ENCODE measurements around the gene PIP4K2A.

PIP4K2A gene

GRCh38 chr10:22713853-22714478, 412 bp downstream of the PIP4K2A start:
- Histone ChIP-seq H4K20me1 (peaks cover 37 to 53% (median 49%) of the 10 kb centered on the region in 11 experiments), H3K27ac (peak overlapping the region; percentile 78 to 91 (median 85)), H3K4me2 (peak overlapping the region; percentile 83 to 100 (median 98)), H3K4me3 (peak overlapping the region; percentile 81 to 98 (median 92)), H3K9me3 (replicated peaks in 1 of 11) (0 out of 22 replicates have a peak, but pooled peaks cover 0 to under 1% (median 0%) of the 10 kb centered on the region in 11 experiments), H3K36me3 (no peaks in the 10 kb centered on the region), H3K27me3 (peaks cover 0 to 46% (median 29%) of the 10 kb centered on the region in 11 experiments; a peak in 20 of 22 replicates), H3K9ac (peak overlapping the region; percentile 82 to 93 (median 89)), H3K4me1 (peaks cover 20 to 44% (median 22%) of the 10 kb centered on the region in 10 experiments; a peak in 19 of 20 replicates)
- no peak for TF ChIP-seq Cebpa-rat (IDR thresholded peaks at IDR 0.05)

GRCh38 chr10:22712956-22713852, 1.2 kb downstream of the PIP4K2A start:
- peak overlapping the region; percentile 82 to 93 (median 89) for H3K9ac ChIP-seq
- H3K27me3 ChIP-seq = peaks cover 0 to 46% (median 29%) of the 10 kb centered on the region in 11 experiments; a peak in 20 of 22 replicates
- peak overlapping the region; percentile 81 to 98 (median 92) for H3K4me3 ChIP-seq
- H3K9me3 ChIP-seq (replicated peaks in 1 of 11) = peaks cover 0 to 8% (median under 1%) of the 10 kb centered on the region in 11 experiments; a peak in 3 of 22 replicates
- peak overlapping the region; percentile 83 to 100 (median 98) for H3K4me2 ChIP-seq
- peaks cover 20 to 46% (median 22%) of the 10 kb centered on the region in 10 experiments; a peak in 19 of 20 replicates for H3K4me1 ChIP-seq
- H3K36me3 ChIP-seq = peaks cover 0 to 3% (median 0%) of the 10 kb centered on the region in 11 experiments; a peak in 2 of 22 replicates
- no peak for TF ChIP-seq Cebpa-rat (IDR thresholded peaks at IDR 0.05)
- H4K20me1 ChIP-seq = peaks cover 44 to 60% (median 57%) of the 10 kb centered on the region in 11 experiments
- peak overlapping the region in 10 of 11 experiments; percentile 78 to 91 (median 85); a peak in 18 of 22 replicates for H3K27ac ChIP-seq

- peaks cover 52 to 66% (median 61%) of the 10 kb centered on the region in 11 experiments for H4K20me1 ChIP-seq
- H3K4me3 ChIP-seq = peak overlapping the region; percentile 81 to 98 (median 92); a peak in 19 of 20 replicates
- peaks cover 0 to 16% (median 3%) of the 10 kb centered on the region in 11 experiments; a peak in 3 of 22 replicates for H3K9me3 ChIP-seq (replicated peaks in 1 of 11)
- H3K36me3 ChIP-seq = peaks cover 0 to 11% (median 0%) of the 10 kb centered on the region in 11 experiments; a peak in 5 of 22 replicates
- peak overlapping the region in 8 of 11 experiments; percentile 82 to 93 (median 90); a peak in 14 of 22 replicates for H3K9ac ChIP-seq
- peaks cover 20 to 46% (median 22%) of the 10 kb centered on the region in 10 experiments; a peak in 19 of 20 replicates for H3K4me1 ChIP-seq
- peak overlapping the region; percentile 83 to 100 (median 98) for H3K4me2 ChIP-seq
- H3K27ac ChIP-seq = peak overlapping the region in 1 of 11 experiments; percentile 91; a peak in 2 of 22 replicates
- no peak for TF ChIP-seq Cebpa-rat (IDR thresholded peaks at IDR 0.05)
- peaks cover 0 to 45% (median 29%) of the 10 kb centered on the region in 11 experiments; a peak in 20 of 22 replicates for H3K27me3 ChIP-seq
Observed at GRCh38 chr10:22712211-22712955, 2.0 kb downstream of the PIP4K2A start.

- peaks cover 0 to 20% (median under 1%) of the 10 kb centered on the region in 11 experiments; a peak in 7 of 22 replicates for H3K36me3 ChIP-seq
- H4K20me1 ChIP-seq = peaks cover 52 to 76% (median 69%) of the 10 kb centered on the region in 11 experiments
- H3K9ac ChIP-seq = no peak overlapping the region
- peak overlapping the region in 4 of 11 experiments; percentile 27 to 92 (median 84); a peak in 6 of 22 replicates for H3K4me2 ChIP-seq
- H3K27ac ChIP-seq = no peak overlapping the region
- no peak for TF ChIP-seq Cebpa-rat (IDR thresholded peaks at IDR 0.05)
- H3K27me3 ChIP-seq = peaks cover 0 to 38% (median 29%) of the 10 kb centered on the region in 11 experiments; a peak in 19 of 22 replicates
- H3K4me1 ChIP-seq = peaks cover 20 to 48% (median 22%) of the 10 kb centered on the region in 10 experiments; a peak in 19 of 20 replicates
- peak overlapping the region in 1 of 10 experiments; percentile 98; a peak in 1 of 20 replicates for H3K4me3 ChIP-seq
- peaks cover 0 to 26% (median 3%) of the 10 kb centered on the region in 11 experiments; a peak in 9 of 22 replicates for H3K9me3 ChIP-seq (replicated peaks in 1 of 11)
Observed at GRCh38 chr10:22711373-22711772, 3.0 kb downstream of the PIP4K2A start.

GRCh38 chr10:22710139-22710745, 4.1 kb downstream of the PIP4K2A start:
- H3K27ac ChIP-seq = no peak overlapping the region; a peak in 1 of 22 replicates
- H3K4me3 ChIP-seq = no peak overlapping the region
- no peak for TF ChIP-seq Cebpa-rat (IDR thresholded peaks at IDR 0.05)
- peaks cover 20 to 58% (median 22%) of the 10 kb centered on the region in 10 experiments; a peak in 19 of 20 replicates for H3K4me1 ChIP-seq
- peaks cover 0 to 37% (median 6%) of the 10 kb centered on the region in 11 experiments; a peak in 9 of 22 replicates for H3K9me3 ChIP-seq (replicated peaks in 1 of 11)
- peaks cover 0 to 31% (median 6%) of the 10 kb centered on the region in 11 experiments; a peak in 8 of 22 replicates for H3K36me3 ChIP-seq
- H3K27me3 ChIP-seq = peaks cover 0 to 38% (median 29%) of the 10 kb centered on the region in 11 experiments; a peak in 19 of 22 replicates
- peak overlapping the region in 9 of 11 experiments; percentile 27 to 92 (median 49); a peak in 18 of 22 replicates for H3K4me2 ChIP-seq
- no peak overlapping the region for H3K9ac ChIP-seq
- peaks cover 61 to 88% (median 80%) of the 10 kb centered on the region in 11 experiments for H4K20me1 ChIP-seq

GRCh38 chr10:22708772-22709171, 5.6 kb downstream of the PIP4K2A start:
- H3K27me3 ChIP-seq = peaks cover 0 to 32% (median 28%) of the 10 kb centered on the region in 11 experiments; a peak in 19 of 22 replicates
- H3K4me1 ChIP-seq = peaks cover 15 to 68% (median 23%) of the 10 kb centered on the region in 10 experiments; a peak in 19 of 20 replicates
- peaks cover 61 to 100% (median 93%) of the 10 kb centered on the region in 11 experiments for H4K20me1 ChIP-seq
- H3K27ac ChIP-seq = no peak overlapping the region
- H3K9me3 ChIP-seq (replicated peaks in 1 of 11) = peaks cover 0 to 37% (median 6%) of the 10 kb centered on the region in 11 experiments; a peak in 9 of 22 replicates
- H3K9ac ChIP-seq = no peak overlapping the region
- H3K4me2 ChIP-seq = no peak overlapping the region
- TF ChIP-seq Cebpa-rat (IDR thresholded peaks at IDR 0.05) = no peak
- peaks cover 0 to 37% (median 6%) of the 10 kb centered on the region in 11 experiments; a peak in 9 of 22 replicates for H3K36me3 ChIP-seq
- no peak overlapping the region for H3K4me3 ChIP-seq

- Histone ChIP-seq H3K9me3 (replicated peaks in 1 of 11) (peaks cover 0 to 49% (median 11%) of the 10 kb centered on the region in 11 experiments; a peak in 11 of 22 replicates), H3K36me3 (peaks cover 0 to 69% (median 9%) of the 10 kb centered on the region in 11 experiments; a peak in 13 of 22 replicates), H4K20me1 (peaks cover 45 to 100% (median 92%) of the 10 kb centered on the region in 11 experiments; a peak in 21 of 22 replicates), H3K27me3 (no peaks in the 10 kb centered on the region; a peak in 1 of 22 replicates), H3K4me1 (peaks cover 0 to 62% (median 6%) of the 10 kb centered on the region in 10 experiments; a peak in 15 of 20 replicates), H3K9ac (no peak overlapping the region), H3K27ac (no peak overlapping the region), H3K4me3 (no peak overlapping the region), H3K4me2 (peak overlapping the region in 3 of 11 experiments; percentile 14 to 67 (median 58); a peak in 5 of 22 replicates)
- no peak for TF ChIP-seq Cebpa-rat (IDR thresholded peaks at IDR 0.05)
Observed at GRCh38 chr10:22705527-22705926, 8.9 kb downstream of the PIP4K2A start.

All from BLaER1 treated with 17β-estradiol and CSF1 and Interleukin-3, amounts not matched to agents 10 nM and 100 nM (cell line).